Naive thymus-derived CD8-positive, alpha-beta T cell (primary cell): ENCODE measurements around the gene ATP13A5. TPM values are rescaled to one million over a fixed set of nuclear protein-coding genes. Genes with fewer than 3 reads are reported as not detected.

Experiments
- ATAC-seq, 2 donors: fragments of 150-1000 bp; cut with Tn5 transposase in 1 of 2; sonication (Bioruptor Pico), chemical (Tn5 transposase) in 1 of 2; 1 replicate in 1 of 2; 2 replicates in 1 of 2; pipeline ENCODE4 v1.10.0; 2021; ENCODE audit warnings: mild to moderate bottlenecking in 2 of 2, moderate library complexity in 2 of 2
- POLR2A ChIA-PET: fragments of 350-600 bp; sonication (Branson Sonifier 250); formaldehyde crosslinking; loops from one replicate; lab custom pipeline; 2021; ENCODE audit warnings: antibody characterized with exemption; lab: Charles Lee
- DNase-seq, 10 donors: peaks; one replicate each; pipeline versions ENCODE4 v3.0.0 to v3.0.0-alpha.2; 2020 to 2022
- H3K27ac Mint-ChIP-seq, 10 donors: one replicate each; pipeline ENCODE4 v1.8.0; 2020 to 2022; ENCODE audit warnings: mild to moderate bottlenecking in 10 of 10, mixed read lengths in 10 of 10, moderate library complexity in 4 of 10, inconsistent platforms in 1 of 10
- H3K27me3 Mint-ChIP-seq, 5 donors: one replicate each; pipeline ENCODE4 v1.8.0; 2021 to 2022; ENCODE audit warnings: mixed read lengths in 5 of 5
- H3K36me3 Mint-ChIP-seq, 3 donors: one replicate each; pipeline ENCODE4 v1.8.0; 2020 to 2022; ENCODE audit warnings: mixed read lengths in 3 of 3, mild to moderate bottlenecking in 2 of 3, inconsistent platforms in 1 of 3
- H3K4me1 Mint-ChIP-seq, 4 donors: one replicate each; pipeline ENCODE4 v1.8.0; 2021 to 2022; ENCODE audit warnings: mixed read lengths in 4 of 4
- H3K4me3 Mint-ChIP-seq, 10 donors: one replicate each; pipeline ENCODE4 v1.8.0; 2020 to 2022; ENCODE audit warnings: mild to moderate bottlenecking in 10 of 10, mixed read lengths in 10 of 10, moderate library complexity in 6 of 10, inconsistent platforms in 1 of 10
- H3K9me3 Mint-ChIP-seq, 9 donors: one replicate each; pipeline ENCODE4 v1.8.0; 2020 to 2022; ENCODE audit warnings: mixed read lengths in 9 of 9, mild to moderate bottlenecking in 3 of 9, inconsistent platforms in 1 of 9, moderate library complexity in 1 of 9
- polyA plus RNA-seq, 3 donors: library from polyadenylated mRNA; unstranded; fragments of 300-500 nt; fragmentation: Illumina TruSeq; gene quantifications; one replicate each; pipeline ENCODE4 v1.2.3, GENCODE V29; 2021
- total RNA-seq, 8 experiments: library from RNA in 2 of 8; stranded (reverse) in 2 of 8; gene quantifications; one replicate each; pipeline ENCODE4 v1.2.3 and lab custom pipeline; 2021 to 2026

The ATP13A5 gene
- total and polyA plus RNA-seq, 5 experiments from 2014 or later: not detected

GRCh38 chr3:193240850-193241706, 137.5 kb downstream of the ATP13A5 start, which contains the start of gene PLAAT1:
TSS of gene PLAAT1 (plus strand) at chr3:193241222. CDS start at chr3:193255651, 14,429 bp downstream.
- no peak within 1 kb of the TSS for H3K27ac Mint-ChIP-seq
- H3K27me3 Mint-ChIP-seq: peaks cover 31 to 56% (median 41%) of the 10 kb centered on the region in 5 donors

GRCh38 chr3:193240436-193240849, 138.1 kb downstream of the ATP13A5 start:
- Mint-ChIP-seq H3K4me3 (peak overlapping the region in 7 of 10 donors; percentile 5 to 64 (median 52)), H3K27ac (no peak overlapping the region), H3K36me3 (peaks cover 0 to 4% (median 0%) of the 10 kb centered on the region in 3 donors), H3K9me3 (peaks cover 0 to 12% (median 1%) of the 10 kb centered on the region in 9 donors), H3K27me3 (peaks cover 30 to 49% (median 35%) of the 10 kb centered on the region in 5 donors), H3K4me1 (peaks cover 0 to 8% (median 3%) of the 10 kb centered on the region in 4 donors)
- ATAC-seq (no peak), DNase-seq (no peak)
- POLR2A ChIA-PET: no interaction called here

More at GRCh38 chr3:193240850-193241706, 137.5 kb downstream of the ATP13A5 start, which contains the start of gene PLAAT1:
- Mint-ChIP-seq H3K4me3 (peak within 1 kb of the TSS in 7 of 10 donors; percentile 15 to 64 (median 52)), H3K36me3 (peaks cover 0 to 4% (median 0%) of the 10 kb centered on the region in 3 donors), H3K9me3 (peaks cover 0 to 12% (median 4%) of the 10 kb centered on the region in 9 donors), H3K4me1 (peaks cover 0 to 8% (median 3%) of the 10 kb centered on the region in 4 donors)
- DNase-seq (no peak), ATAC-seq (no peak)
- POLR2A ChIA-PET: no interaction called here

- H3K9me3 Mint-ChIP-seq: peaks cover 0 to 4% (median 0%) of the 10 kb centered on the region in 9 donors
- H3K27ac Mint-ChIP-seq: no peak overlapping the region
- no peak overlapping the region for H3K4me3 Mint-ChIP-seq
- H3K36me3 Mint-ChIP-seq: peaks cover 0 to 3% (median 0%) of the 10 kb centered on the region in 3 donors
- DNase-seq (no peak), ATAC-seq (no peak)
- H3K4me1 Mint-ChIP-seq: peaks cover 0 to 8% (median 3%) of the 10 kb centered on the region in 4 donors
- peaks cover 17 to 29% (median 21%) of the 10 kb centered on the region in 5 donors for H3K27me3 Mint-ChIP-seq
- POLR2A ChIA-PET: no interaction called here
Observed at GRCh38 chr3:193237030-193237429, 141.5 kb downstream of the ATP13A5 start.

GRCh38 chr3:193236599-193236998, 142.0 kb downstream of the ATP13A5 start:
- POLR2A ChIA-PET: no interaction called here
- no peak for ATAC-seq
- peaks cover 0 to 3% (median 0%) of the 10 kb centered on the region in 9 donors for H3K9me3 Mint-ChIP-seq
- H3K36me3 Mint-ChIP-seq: no peaks in the 10 kb centered on the region
- peaks cover 0 to 8% (median 3%) of the 10 kb centered on the region in 4 donors for H3K4me1 Mint-ChIP-seq
- no peak overlapping the region for H3K4me3 Mint-ChIP-seq
- DNase-seq: no peak
- H3K27me3 Mint-ChIP-seq: peaks cover 15 to 25% (median 19%) of the 10 kb centered on the region in 5 donors
- H3K27ac Mint-ChIP-seq: no peak overlapping the region

GRCh38 chr3:193231201-193231600, 147.4 kb downstream of the ATP13A5 start:
- H3K27ac Mint-ChIP-seq: no peak overlapping the region
- no peaks in the 10 kb centered on the region for H3K36me3 Mint-ChIP-seq
- peaks cover 4 to 25% (median 9%) of the 10 kb centered on the region in 5 donors for H3K27me3 Mint-ChIP-seq
- no peak for DNase-seq
- POLR2A ChIA-PET: no interaction called here
- no peak overlapping the region for H3K4me3 Mint-ChIP-seq
- no peak for ATAC-seq
- no peaks in the 10 kb centered on the region for H3K4me1 Mint-ChIP-seq
- H3K9me3 Mint-ChIP-seq: peaks cover 0 to 3% (median 0%) of the 10 kb centered on the region in 9 donors

GRCh38 chr3:193230610-193231009, 147.9 kb downstream of the ATP13A5 start:
- peaks cover 0 to 3% (median 0%) of the 10 kb centered on the region in 9 donors for H3K9me3 Mint-ChIP-seq
- POLR2A ChIA-PET: no interaction called here
- H3K4me1 Mint-ChIP-seq: no peaks in the 10 kb centered on the region
- ATAC-seq (no peak), DNase-seq (no peak)
- H3K36me3 Mint-ChIP-seq: no peaks in the 10 kb centered on the region
- no peak overlapping the region for H3K27ac Mint-ChIP-seq
- H3K27me3 Mint-ChIP-seq: peaks cover 4 to 31% (median 9%) of the 10 kb centered on the region in 5 donors
- H3K4me3 Mint-ChIP-seq: no peak overlapping the region

- Mint-ChIP-seq H3K4me1 (no peaks in the 10 kb centered on the region), H3K27me3 (peaks cover 4 to 37% (median 9%) of the 10 kb centered on the region in 5 donors), H3K36me3 (no peaks in the 10 kb centered on the region), H3K4me3 (no peak overlapping the region), H3K27ac (no peak overlapping the region), H3K9me3 (peaks cover 0 to 3% (median 0%) of the 10 kb centered on the region in 9 donors)
- POLR2A ChIA-PET: no interaction called here
- DNase-seq (no peak), ATAC-seq (no peak)
Observed at GRCh38 chr3:193229851-193230420, 148.6 kb downstream of the ATP13A5 start.

- Mint-ChIP-seq H3K4me3 (no peak overlapping the region), H3K27ac (no peak overlapping the region), H3K4me1 (no peaks in the 10 kb centered on the region), H3K36me3 (no peaks in the 10 kb centered on the region), H3K9me3 (peaks cover 0 to 3% (median 0%) of the 10 kb centered on the region in 9 donors), H3K27me3 (peaks cover 2 to 45% (median 9%) of the 10 kb centered on the region in 5 donors)
- no peak for ATAC-seq
- no peak for DNase-seq
- POLR2A ChIA-PET: no interaction called here
Observed at GRCh38 chr3:193228206-193228605, 150.3 kb downstream of the ATP13A5 start.

GRCh38 chr3:193225302-193226125, 153.0 kb downstream of the ATP13A5 start:
- DNase-seq: no peak
- Mint-ChIP-seq H3K9me3 (peaks cover 0 to 3% (median 0%) of the 10 kb centered on the region in 9 donors), H3K4me1 (no peaks in the 10 kb centered on the region), H3K27me3 (peaks cover 2 to 45% (median 9%) of the 10 kb centered on the region in 5 donors), H3K36me3 (no peaks in the 10 kb centered on the region), H3K27ac (no peak overlapping the region), H3K4me3 (no peak overlapping the region)
- POLR2A ChIA-PET: no interaction called here
- ATAC-seq: no peak

Other genes starting within 250 kb of the ATP13A5 start
- not detected for gene PLAAT1, start 137.5 kb downstream of the ATP13A5 start, total RNA-seq
- not detected for gene PLAAT1, start 137.5 kb downstream of the ATP13A5 start, polyA plus RNA-seq
- 1 to 10 TPM; 4.6 to 7.1 TPM for gene ATP13A4, start 176.1 kb upstream of the ATP13A5 start, total RNA-seq
- under 1 TPM in 2 of 3 donors, not detected in 1; 0.53 to 0.93 TPM for gene ATP13A4, start 176.1 kb upstream of the ATP13A5 start, polyA plus RNA-seq
- 10 to 100 TPM; 51.7 to 54.4 TPM for gene OPA1, start 214.5 kb upstream of the ATP13A5 start, total RNA-seq
- 10 to 100 TPM; 21.5 to 26.5 (median 24.4) TPM for gene OPA1, start 214.5 kb upstream of the ATP13A5 start, polyA plus RNA-seq